HK-2 (cell line): ENCODE measurements around the gene RBAK.
"Not testable (repeated sequence)": the region's sequence is repeated elsewhere in the genome, so short reads cannot be mapped to it uniquely, and the experiment has no call there.

ENCODE experiments used
- DNase-seq: peaks from one replicate; pipeline ENCODE4 v3.0.0-alpha.2; 2018; ENCODE audit not compliant: unreplicated experiment

The RBAK gene

DNA sequence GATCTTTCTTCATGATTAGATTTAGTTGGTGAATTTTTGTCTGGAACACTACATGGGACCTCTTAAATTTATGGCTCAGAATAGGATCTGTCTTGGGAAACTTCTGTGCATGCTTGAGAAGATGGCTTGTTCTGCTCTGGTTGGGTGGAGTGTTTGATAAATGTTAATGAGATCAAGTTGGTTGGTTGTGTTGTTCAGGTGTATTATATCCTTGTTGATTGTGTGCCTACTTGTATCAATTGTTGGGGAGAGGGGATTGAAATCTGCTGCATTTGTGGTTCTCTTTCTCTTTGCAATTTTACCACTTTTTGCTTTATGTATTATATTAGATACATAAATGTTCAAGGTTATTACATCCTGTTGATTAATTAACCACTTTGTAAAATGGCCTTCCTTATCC is 6.1 kb downstream of the RBAK start:
- DNase-seq, result not testable (repeated sequence)

DNA sequence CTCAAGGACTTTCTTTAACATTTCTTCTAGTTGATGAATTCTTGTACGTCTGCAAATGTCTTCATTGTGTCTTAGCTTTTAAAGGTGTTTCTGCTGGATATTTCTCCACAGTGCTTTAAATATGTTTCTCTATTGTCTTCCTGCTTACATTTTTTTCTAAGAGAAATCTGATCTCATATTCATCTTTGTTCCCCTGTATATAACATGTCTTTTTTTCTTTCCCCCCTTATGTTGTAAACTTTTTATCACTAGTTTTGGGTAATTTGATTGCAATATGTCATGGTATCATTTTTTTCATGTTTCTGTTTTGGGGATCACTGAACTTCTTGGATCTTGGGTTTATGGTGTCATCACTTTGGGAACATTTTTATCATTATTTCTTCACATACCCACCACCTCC is 7.5 kb downstream of the RBAK start:
- DNase-seq, result no peak

DNA sequence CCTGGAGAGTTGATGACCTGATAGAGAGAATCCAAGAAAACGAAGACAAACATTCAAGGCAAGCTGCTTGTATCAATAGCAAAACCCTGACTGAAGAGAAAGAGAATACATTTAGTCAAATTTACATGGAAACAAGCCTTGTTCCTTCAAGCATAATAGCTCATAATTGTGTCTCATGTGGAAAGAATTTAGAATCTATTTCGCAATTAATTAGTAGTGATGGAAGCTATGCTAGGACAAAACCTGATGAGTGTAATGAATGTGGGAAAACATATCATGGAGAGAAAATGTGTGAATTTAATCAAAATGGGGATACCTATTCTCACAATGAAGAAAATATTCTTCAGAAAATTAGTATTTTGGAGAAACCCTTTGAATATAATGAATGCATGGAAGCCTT is 18.0 kb downstream of the RBAK start:
- no peak for DNase-seq

DNA sequence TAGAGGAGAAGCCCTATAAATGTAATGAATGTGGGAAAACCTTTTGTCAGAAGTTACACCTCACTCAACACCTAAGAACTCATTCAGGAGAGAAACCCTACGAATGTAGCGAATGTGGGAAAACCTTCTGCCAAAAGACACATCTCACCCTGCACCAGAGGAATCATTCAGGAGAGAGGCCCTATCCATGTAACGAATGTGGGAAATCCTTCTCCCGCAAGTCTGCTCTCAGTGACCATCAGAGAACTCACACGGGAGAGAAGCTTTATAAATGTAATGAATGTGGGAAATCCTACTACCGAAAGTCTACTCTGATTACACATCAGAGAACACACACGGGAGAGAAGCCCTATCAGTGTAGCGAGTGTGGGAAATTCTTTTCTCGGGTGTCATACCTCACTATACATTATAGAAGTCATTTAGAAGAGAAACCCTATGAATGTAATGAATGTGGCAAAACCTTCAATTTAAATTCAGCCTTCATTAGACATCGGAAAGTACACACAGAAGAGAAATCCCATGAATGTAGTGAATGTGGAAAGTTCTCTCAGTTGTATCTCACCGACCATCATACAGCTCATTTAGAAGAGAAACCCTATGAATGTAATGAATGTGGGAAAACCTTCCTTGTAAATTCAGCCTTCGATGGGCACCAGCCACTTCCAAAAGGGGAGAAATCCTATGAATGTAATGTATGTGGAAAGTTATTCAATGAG is 18.9 kb downstream of the RBAK start:
- no peak for DNase-seq

DNA sequence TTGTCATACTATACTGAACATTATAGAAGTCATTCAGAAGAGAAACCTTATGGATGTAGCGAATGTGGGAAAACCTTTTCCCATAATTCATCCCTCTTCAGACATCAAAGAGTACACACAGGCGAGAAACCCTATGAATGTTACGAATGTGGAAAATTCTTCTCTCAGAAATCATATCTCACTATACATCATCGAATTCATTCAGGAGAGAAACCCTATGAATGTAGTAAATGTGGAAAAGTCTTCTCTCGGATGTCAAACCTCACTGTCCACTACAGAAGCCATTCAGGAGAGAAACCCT is 19.4 kb downstream of the RBAK start:
- DNase-seq, result no peak

DNA sequence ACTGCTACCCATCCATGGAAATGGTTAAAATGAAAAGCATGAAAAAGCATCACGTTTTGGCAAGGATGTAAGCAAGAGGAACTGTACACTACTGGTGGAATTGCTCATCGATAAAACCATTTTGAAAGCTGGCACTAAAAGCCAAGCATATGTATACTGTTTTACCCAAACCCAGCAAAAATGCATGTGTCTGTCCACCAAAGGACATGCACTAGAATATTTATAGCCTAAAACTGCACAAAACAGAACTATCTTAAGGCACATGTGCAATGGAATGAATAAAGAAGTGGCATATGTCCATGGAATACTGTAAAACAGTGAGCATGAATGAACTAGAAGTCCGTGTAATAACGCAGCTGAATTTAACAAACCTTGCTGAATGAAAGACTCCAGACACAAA is 22.9 kb downstream of the RBAK start:
- DNase-seq, result no peak

DNA sequence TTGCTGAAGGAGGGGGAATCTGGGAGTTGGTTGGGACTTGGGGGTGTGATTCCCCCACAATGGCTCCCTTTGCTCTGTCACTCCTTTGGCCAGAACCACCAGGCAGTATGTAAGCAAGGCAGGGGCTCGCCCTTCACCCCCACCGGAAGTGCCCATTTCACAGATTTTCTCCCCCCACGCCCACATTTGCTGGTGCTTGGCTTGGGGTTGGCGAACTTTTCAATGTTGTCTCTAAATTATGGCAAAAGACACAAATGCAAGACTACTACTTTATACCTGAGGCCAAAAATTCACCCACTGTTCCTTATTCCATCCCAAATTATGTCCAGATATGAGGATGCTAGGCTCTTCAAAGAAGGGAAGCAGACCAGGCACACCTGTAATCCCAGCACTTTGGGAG is 24.5 kb downstream of the RBAK start:
- no peak for DNase-seq

DNA sequence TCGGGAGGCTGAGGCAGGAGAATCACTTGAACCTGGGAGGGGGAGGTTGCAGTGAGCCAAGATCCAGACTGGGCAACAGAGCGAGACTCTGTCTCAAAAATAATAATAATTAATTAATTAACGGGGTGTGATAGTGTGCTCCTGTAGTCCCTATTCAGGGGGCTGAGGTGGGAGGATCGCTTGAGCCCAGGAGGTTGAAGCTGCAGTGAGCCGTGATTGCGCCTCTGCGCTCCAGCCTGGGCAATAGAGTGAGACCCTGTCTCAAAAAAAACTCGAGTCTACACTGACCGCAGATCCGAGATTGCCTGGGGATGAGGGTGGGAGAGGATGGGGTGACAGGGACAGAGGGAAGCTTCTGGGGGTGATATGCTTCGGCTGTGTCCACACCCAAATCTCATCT is 29.5 kb downstream of the RBAK start:
- DNase-seq, result not testable (repeated sequence)

DNA sequence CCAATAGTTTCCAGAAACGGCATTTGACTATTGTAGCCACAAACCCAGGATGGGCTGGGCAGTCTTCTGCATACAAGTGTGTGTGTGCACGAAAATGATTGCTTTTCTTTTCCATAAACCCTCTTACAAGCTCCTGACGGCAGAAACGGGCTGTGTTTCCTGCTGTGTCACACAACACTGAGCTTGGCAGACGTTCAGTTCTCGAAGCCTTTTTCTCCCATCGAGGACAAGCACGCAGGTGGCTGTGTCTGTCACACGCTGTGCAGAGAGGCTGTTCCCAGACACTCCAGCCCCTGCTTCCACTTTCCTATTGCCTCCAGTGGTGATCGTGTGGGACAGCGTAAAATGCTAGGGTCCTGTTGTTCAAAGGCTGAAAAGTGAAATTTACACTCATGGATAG is 32.1 kb downstream of the RBAK start:
- DNase-seq, result no peak

DNA sequence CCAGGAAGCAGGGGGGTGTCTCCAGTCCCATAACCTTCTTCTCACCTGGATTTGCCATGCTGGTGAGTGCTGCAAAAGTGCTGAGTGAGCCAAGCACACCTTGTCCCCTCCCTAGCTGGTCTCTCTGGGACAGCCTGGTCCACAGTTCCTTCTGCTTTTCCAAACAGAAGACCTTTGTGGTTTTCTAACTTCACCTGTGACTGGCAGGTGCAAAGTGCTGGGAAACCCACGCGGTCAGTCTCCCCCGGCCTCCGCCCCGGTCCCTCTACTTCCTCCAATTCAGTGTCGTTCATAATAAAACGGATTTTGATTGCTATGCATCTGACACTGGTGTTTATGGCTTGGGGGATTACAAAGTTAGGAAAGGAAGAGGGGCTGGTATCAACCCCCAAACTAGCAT is 37.1 kb downstream of the RBAK start:
- DNase-seq, result no peak

DNA sequence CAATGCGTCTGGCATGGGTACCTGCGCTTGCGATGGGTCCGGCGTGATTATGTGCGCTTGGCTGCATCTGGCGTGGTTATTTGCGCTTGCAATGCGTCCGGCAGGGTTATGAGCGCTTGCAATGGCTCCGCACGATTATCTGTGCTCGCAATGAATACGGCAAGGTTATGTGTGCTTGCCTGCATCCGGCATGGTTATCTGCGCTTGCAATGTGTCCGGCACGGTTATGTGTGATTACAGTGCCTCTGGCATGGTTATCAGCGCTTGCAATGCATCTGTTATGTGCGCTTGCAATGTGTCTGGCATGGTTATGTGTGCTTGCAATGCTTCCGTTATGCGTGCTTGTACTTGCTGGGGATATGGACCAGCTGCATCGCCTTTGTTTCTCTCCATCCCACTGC is 37.7 kb downstream of the RBAK start:
- no peak for DNase-seq

DNA sequence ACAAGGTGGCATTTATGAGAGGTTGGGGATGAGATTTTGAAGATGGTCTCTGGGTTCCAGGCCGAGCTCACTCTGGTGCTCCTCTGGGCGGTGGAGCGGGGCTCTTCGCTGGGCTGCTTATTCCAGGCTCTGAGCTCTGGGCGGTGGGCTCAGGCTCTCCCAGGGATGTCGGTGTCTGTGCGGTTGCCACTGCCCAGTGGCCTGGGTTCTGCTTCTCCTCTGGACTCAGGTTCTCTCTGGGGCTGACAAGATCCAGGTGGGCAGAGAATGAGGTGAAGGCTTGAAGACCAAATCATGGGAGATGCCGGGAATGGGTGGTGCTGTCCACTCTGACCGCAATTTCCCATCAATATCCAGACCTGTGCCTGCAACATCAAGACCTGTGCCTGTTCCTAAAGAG is 40.6 kb downstream of the RBAK start:
- DNase-seq, result no peak

DNA sequence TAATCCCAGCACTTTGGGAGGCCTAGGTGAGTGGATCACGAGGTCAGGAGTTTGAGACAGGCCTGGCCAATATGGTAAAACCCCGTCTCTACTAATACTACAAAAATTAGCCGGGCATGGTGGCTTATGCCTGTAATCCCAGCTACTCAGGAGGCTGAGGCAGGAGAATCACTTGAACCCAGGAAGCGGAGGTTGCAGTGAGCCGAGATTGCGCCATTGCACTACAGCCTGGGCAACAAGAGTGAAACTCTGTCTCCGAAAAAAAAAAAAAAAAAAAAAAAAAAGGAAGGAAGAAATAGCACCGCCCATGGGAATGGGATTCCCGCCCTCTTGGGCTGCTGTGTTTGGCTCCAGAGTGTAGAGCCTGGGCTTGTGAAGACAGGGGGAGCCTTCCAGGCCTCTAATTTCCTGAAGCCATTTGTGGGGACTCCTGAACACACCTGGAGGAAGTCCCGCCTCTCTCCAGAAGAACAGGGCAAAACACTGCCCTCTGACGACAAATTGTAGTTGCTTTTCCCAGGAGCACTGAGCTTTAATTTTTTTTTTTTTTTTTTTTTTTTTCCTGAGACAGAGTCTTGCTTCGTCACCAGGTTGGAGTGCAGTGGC is 42.7 kb downstream of the RBAK start:
- not testable (repeated sequence) for DNase-seq

DNA sequence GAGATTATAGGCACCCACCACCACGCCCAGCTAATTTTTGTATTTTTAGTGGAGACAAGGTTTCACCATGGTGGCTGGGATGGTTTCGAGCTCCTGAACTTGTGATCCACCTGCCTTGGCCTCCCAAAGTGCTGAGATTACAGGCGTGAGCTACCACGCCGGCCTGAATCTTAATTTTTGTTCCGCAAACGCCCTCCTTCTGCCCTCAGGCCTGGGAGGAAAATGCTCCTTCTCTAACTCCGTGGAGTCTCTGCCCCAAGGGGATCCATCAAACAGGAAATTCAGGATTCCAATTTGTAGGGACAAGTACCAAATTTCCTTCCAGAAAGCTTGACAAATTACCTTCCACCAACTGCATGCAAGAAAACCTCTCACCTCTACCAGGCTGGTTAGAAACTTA is 43.2 kb downstream of the RBAK start:
- DNase-seq, result no peak

DNA sequence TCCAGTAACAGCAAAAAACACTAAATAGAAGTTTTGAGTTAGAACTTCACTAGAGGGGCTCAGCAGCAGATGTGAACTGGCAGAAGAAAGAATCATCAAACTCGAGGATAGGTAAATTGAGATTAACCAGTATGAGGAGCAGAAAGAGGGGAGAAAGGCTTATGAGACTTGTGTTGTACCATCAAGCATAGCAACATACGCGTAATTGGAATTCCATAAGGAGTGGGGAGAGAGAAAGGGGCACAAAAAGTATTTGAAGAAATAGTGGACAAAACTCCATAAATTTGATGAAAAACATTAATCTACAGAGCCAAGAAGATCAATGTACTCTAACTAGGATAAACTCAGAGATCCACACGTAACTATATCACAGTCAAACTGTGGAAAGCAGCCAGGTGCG is 48.3 kb downstream of the RBAK start:
- no peak for DNase-seq

DNA sequence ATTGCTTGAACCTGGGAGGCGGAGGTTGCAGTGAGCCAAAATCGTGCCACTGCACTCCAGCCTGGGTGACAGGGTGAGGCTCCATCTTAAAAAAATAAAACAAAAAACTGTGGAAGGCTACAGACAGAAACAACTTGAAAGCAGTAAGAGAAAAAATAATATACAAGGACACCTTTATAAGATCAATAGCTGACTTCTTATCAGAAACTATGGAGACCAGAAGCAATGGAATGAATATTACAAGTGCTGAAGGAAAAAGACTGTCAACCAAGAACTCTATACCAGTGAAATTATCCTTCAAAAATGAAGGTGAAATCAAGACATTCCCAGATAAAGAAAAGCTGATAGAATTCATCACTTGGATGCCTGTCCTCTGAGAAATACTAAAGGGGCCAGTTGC is 49.0 kb downstream of the RBAK start:
- no peak for DNase-seq

DNA sequence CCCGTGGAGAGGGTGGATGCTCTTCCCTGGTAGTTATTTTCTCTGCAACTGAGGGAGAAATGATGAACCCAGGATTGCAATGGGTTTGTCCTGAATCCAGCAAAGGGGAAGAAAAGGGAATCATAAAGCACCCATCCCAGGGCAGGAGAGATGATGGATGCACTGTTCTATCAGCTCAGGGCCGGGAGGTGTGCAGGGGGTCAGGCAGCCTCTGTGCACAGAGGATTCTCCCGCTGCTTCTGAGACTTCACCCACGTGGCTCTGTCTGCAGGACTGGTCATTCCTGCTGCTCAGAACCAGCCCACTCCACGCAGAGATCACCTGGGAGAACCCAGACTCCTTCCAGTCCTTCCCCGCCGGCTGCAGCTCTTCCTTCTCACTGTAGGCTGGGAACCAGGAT is 70.7 kb downstream of the RBAK start:
- no peak for DNase-seq

DNA sequence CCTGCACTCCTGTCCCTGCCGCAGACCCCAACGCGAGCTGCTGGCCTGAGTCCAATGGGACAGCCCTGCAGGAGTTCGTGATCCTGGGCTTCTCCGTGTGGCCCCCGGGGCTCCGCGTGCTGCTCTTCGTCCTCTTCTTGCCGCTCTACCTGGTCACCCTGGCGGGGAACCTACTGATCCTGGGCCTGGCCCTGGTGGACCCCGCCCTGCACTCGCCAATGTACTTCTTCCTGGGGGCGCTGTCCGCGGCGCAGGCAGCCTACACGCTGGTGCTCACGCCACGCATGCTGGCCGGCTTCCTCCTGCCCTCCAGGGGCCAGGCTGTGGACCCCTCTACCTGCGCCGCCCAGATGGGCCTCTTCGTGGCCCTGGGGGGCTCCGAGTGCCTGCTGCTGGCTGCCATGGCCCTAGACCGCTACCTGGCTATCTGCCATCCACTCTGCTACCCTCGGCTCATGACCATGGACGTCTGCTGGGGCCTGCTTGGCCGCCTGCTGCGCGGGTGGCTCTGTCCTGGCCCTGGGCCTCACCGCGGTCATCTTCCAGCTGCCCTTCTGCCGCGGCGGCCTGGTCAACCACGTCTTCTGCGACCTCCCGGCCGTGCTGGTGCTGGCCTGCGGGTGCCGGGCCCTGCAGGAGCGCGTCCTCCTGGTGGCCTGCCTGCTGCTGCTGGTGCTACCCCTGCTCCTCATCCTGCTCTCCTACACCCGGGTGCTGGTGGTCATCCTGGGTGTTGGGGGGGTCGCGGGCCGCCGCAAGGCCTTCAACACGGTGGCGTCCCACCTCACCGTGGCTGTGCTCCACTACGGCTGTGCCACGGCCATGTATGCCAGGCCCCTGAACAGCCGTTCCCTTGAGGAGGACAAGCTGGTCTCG is 71.7 kb downstream of the RBAK start:
- DNase-seq, result no peak
